Measurements from ENCODE around the gene BBS2. TPM values are rescaled to one million over a fixed set of nuclear protein-coding genes. Genes with fewer than 3 reads are reported as not detected.

The BBS2 gene
- polyA plus RNA-seq, 1 donor from 2014 or later, result 18.2 TPM

- Mint-ChIP-seq H3K4me1 (no peaks in the 10 kb centered on the region), H3K27ac (no peak overlapping the region), H3K27me3 (peaks cover 6% of the 10 kb centered on the region), H3K4me3 (no peak overlapping the region), H3K36me3 (peaks cover 3% of the 10 kb centered on the region), H3K9me3 (peaks cover 0 to 2% (median 0%) of the 10 kb centered on the region in 3 donors)
Measured at GRCh38 chr16:56542039-56542438, 22.2 kb upstream of the BBS2 start.

- no peaks in the 10 kb centered on the region for H3K4me1 Mint-ChIP-seq
- H3K27me3 Mint-ChIP-seq, result peaks cover 11% of the 10 kb centered on the region
- no peak overlapping the region for H3K4me3 Mint-ChIP-seq
- peaks cover 3% of the 10 kb centered on the region for H3K36me3 Mint-ChIP-seq
- peaks cover 0 to 2% (median 0%) of the 10 kb centered on the region in 3 donors for H3K9me3 Mint-ChIP-seq
- no peak overlapping the region for H3K27ac Mint-ChIP-seq
Measured at GRCh38 chr16:56539656-56540055, 19.8 kb upstream of the BBS2 start.

- Mint-ChIP-seq H3K4me1 (no peaks in the 10 kb centered on the region), H3K36me3 (peaks cover 1% of the 10 kb centered on the region), H3K9me3 (peaks cover 0 to 2% (median 0%) of the 10 kb centered on the region in 3 donors), H3K27ac (no peak overlapping the region), H3K27me3 (peaks cover 17% of the 10 kb centered on the region), H3K4me3 (no peak overlapping the region)
Measured at GRCh38 chr16:56538331-56538730, 18.5 kb upstream of the BBS2 start.

- H3K4me1 Mint-ChIP-seq, result no peaks in the 10 kb centered on the region
- no peak overlapping the region for H3K4me3 Mint-ChIP-seq
- no peak overlapping the region for H3K27ac Mint-ChIP-seq
- H3K9me3 Mint-ChIP-seq, result no peaks in the 10 kb centered on the region
- H3K36me3 Mint-ChIP-seq, result no peaks in the 10 kb centered on the region
- peaks cover 20% of the 10 kb centered on the region for H3K27me3 Mint-ChIP-seq
Measured at GRCh38 chr16:56534847-56535383, 15.1 kb upstream of the BBS2 start.

GRCh38 chr16:56532714-56533113 is 12.9 kb upstream of the BBS2 start:
- Mint-ChIP-seq H3K27ac (no peak overlapping the region), H3K27me3 (peaks cover 19% of the 10 kb centered on the region), H3K9me3 (no peaks in the 10 kb centered on the region), H3K4me3 (no peak overlapping the region), H3K36me3 (no peaks in the 10 kb centered on the region), H3K4me1 (no peaks in the 10 kb centered on the region)

- no peaks in the 10 kb centered on the region for H3K36me3 Mint-ChIP-seq
- no peak overlapping the region for H3K27ac Mint-ChIP-seq
- H3K27me3 Mint-ChIP-seq, result peaks cover 15% of the 10 kb centered on the region
- H3K9me3 Mint-ChIP-seq, result no peaks in the 10 kb centered on the region
- H3K4me1 Mint-ChIP-seq, result no peaks in the 10 kb centered on the region
- peak overlapping the region in 1 of 4 donors; percentile 33 for H3K4me3 Mint-ChIP-seq
Measured at GRCh38 chr16:56530872-56531271, 11.0 kb upstream of the BBS2 start.

- Mint-ChIP-seq H3K4me3 (no peak overlapping the region), H3K27me3 (no peaks in the 10 kb centered on the region), H3K36me3 (no peaks in the 10 kb centered on the region), H3K4me1 (peaks cover 3 to 6% (median 4%) of the 10 kb centered on the region in 3 donors), H3K9me3 (no peaks in the 10 kb centered on the region), H3K27ac (no peak overlapping the region)
Measured at GRCh38 chr16:56525236-56525635, 5.4 kb upstream of the BBS2 start.

- H3K36me3 Mint-ChIP-seq, result no peaks in the 10 kb centered on the region
- H3K4me1 Mint-ChIP-seq, result peaks cover 12 to 28% (median 24%) of the 10 kb centered on the region in 3 donors
- H3K27me3 Mint-ChIP-seq, result no peaks in the 10 kb centered on the region
- H3K9me3 Mint-ChIP-seq, result no peaks in the 10 kb centered on the region
- H3K27ac Mint-ChIP-seq, result peak overlapping the region; percentile 11 to 92 (median 86)
- peak overlapping the region; percentile 83 to 95 (median 90) for H3K4me3 Mint-ChIP-seq
Measured at GRCh38 chr16:56520251-56520577, 390 bp upstream of the BBS2 start.

- peak overlapping the region in 2 of 3 donors; percentile 37 to 46 for H3K27ac Mint-ChIP-seq
- H3K4me1 Mint-ChIP-seq, result peaks cover 20 to 42% (median 30%) of the 10 kb centered on the region in 3 donors
- H3K4me3 Mint-ChIP-seq, result peak overlapping the region; percentile 83 to 95 (median 90)
- H3K9me3 Mint-ChIP-seq, result no peaks in the 10 kb centered on the region
- H3K36me3 Mint-ChIP-seq, result no peaks in the 10 kb centered on the region
- H3K27me3 Mint-ChIP-seq, result no peaks in the 10 kb centered on the region
Measured at GRCh38 chr16:56518425-56518824, 1.4 kb downstream of the BBS2 start.

- H3K27me3 Mint-ChIP-seq, result no peaks in the 10 kb centered on the region
- peaks cover 3% of the 10 kb centered on the region for H3K36me3 Mint-ChIP-seq
- H3K4me3 Mint-ChIP-seq, result peak overlapping the region in 2 of 4 donors; percentile 68 to 83
- peaks cover 24 to 46% (median 33%) of the 10 kb centered on the region in 3 donors for H3K4me1 Mint-ChIP-seq
- no peaks in the 10 kb centered on the region for H3K9me3 Mint-ChIP-seq
- no peak overlapping the region for H3K27ac Mint-ChIP-seq
Measured at GRCh38 chr16:56517206-56517605, 2.6 kb downstream of the BBS2 start.

- peaks cover 4% of the 10 kb centered on the region for H3K36me3 Mint-ChIP-seq
- no peaks in the 10 kb centered on the region for H3K9me3 Mint-ChIP-seq
- H3K4me3 Mint-ChIP-seq, result peak overlapping the region in 1 of 4 donors; percentile 67
- H3K27me3 Mint-ChIP-seq, result no peaks in the 10 kb centered on the region
- H3K27ac Mint-ChIP-seq, result no peak overlapping the region
- peaks cover 24 to 45% (median 31%) of the 10 kb centered on the region in 3 donors for H3K4me1 Mint-ChIP-seq
Measured at GRCh38 chr16:56515665-56516064, 4.2 kb downstream of the BBS2 start.

GRCh38 chr16:56514845-56515244 is 5.0 kb downstream of the BBS2 start:
- Mint-ChIP-seq H3K4me3 (no peak overlapping the region), H3K27ac (no peak overlapping the region)

GRCh38 chr16:56513972-56514371 is 5.9 kb downstream of the BBS2 start:
- Mint-ChIP-seq H3K4me3 (peak overlapping the region in 1 of 4 donors; percentile 11), H3K36me3 (peaks cover 6% of the 10 kb centered on the region), H3K4me1 (peaks cover 16 to 36% (median 26%) of the 10 kb centered on the region in 3 donors), H3K9me3 (no peaks in the 10 kb centered on the region), H3K27ac (peak overlapping the region in 1 of 3 donors; percentile 2), H3K27me3 (no peaks in the 10 kb centered on the region)

More at GRCh38 chr16:56514845-56515244, 5.0 kb downstream of the BBS2 start:
- Mint-ChIP-seq H3K27me3 (no peaks in the 10 kb centered on the region), H3K36me3 (peaks cover 6% of the 10 kb centered on the region), H3K4me1 (peaks cover 16 to 38% (median 27%) of the 10 kb centered on the region in 3 donors), H3K9me3 (no peaks in the 10 kb centered on the region)

GRCh38 chr16:56513091-56513490 is 6.7 kb downstream of the BBS2 start:
- Mint-ChIP-seq H3K4me3 (no peak overlapping the region), H3K9me3 (no peaks in the 10 kb centered on the region), H3K27me3 (no peaks in the 10 kb centered on the region), H3K36me3 (peaks cover 6% of the 10 kb centered on the region), H3K4me1 (peaks cover 16 to 31% (median 20%) of the 10 kb centered on the region in 3 donors), H3K27ac (no peak overlapping the region)

- Mint-ChIP-seq H3K27me3 (no peaks in the 10 kb centered on the region), H3K27ac (no peak overlapping the region), H3K36me3 (peaks cover 6% of the 10 kb centered on the region)
Measured at GRCh38 chr16:56512025-56512424, 7.8 kb downstream of the BBS2 start.

GRCh38 chr16:56510544-56510943 is 9.3 kb downstream of the BBS2 start:
- Mint-ChIP-seq H3K9me3 (no peaks in the 10 kb centered on the region), H3K27me3 (no peaks in the 10 kb centered on the region), H3K36me3 (peaks cover 6% of the 10 kb centered on the region), H3K27ac (no peak overlapping the region), H3K4me3 (no peak overlapping the region), H3K4me1 (peaks cover 8 to 19% (median 11%) of the 10 kb centered on the region in 3 donors)

More at GRCh38 chr16:56512025-56512424, 7.8 kb downstream of the BBS2 start:
- peaks cover 11 to 27% (median 12%) of the 10 kb centered on the region in 3 donors for H3K4me1 Mint-ChIP-seq
- H3K4me3 Mint-ChIP-seq, result no peak overlapping the region
- H3K9me3 Mint-ChIP-seq, result no peaks in the 10 kb centered on the region
